ENCODE data around the gene GRAMD1C. TPM values are rescaled to one million over a fixed set of nuclear protein-coding genes. Genes with fewer than 3 reads are reported as not detected.

Gene GRAMD1C
- total RNA-seq, 1 experiment from 2014 or later, result 0.79 TPM

DNA sequence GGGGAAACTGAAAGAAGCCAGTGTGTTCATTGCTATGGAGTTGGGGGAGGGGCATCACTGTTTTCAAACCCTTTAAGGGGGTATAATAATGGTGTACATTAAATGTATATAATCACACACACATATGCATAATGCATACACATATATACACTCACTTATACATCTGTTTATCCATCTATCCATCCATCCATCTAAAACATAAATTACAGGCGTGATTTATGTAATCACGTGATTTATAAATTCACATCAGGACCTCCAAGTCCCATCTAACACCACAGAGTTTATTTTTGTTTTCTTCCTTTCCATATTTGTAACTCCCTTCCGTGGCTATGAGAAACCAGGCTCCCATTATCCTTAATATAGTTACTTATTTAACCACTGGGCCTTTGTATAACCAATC lies 39.8 kb downstream of the GRAMD1C start:
- Mint-ChIP-seq H3K4me3 (ENCODE audit: unreplicated experiment) (no peak overlapping the region), H3K9me3 (ENCODE audit: unreplicated experiment) (no peaks in the 10 kb centered on the region), H3K27ac (ENCODE audit: low read depth, unreplicated experiment) (no peak overlapping the region), H3K27me3 (ENCODE audit: insufficient read depth, unreplicated experiment) (no peaks in the 10 kb centered on the region), H3K4me1 (ENCODE audit: insufficient read depth, unreplicated experiment) (no peaks in the 10 kb centered on the region), H3K36me3 (ENCODE audit: insufficient read depth, unreplicated experiment) (no peaks in the 10 kb centered on the region)
- POLR2A ChIA-PET, result no interaction called here
- CTCF ChIA-PET, result no interaction called here
- DNase-seq (ENCODE audit: unreplicated experiment), result no peak
- BruUV-seq (replicated peaks), result no TSS peak
- TF ChIP-seq CTCF (IDR thresholded peaks at IDR 0.05; ENCODE audit: unreplicated experiment), result no peak
- intact Hi-C loops (cut with micrococcal nuclease), result no loop called here

GRCh38 chr3:113885050-113885449 lies 46.5 kb downstream of the GRAMD1C start:
- no peak for DNase-seq (ENCODE audit: unreplicated experiment)
- ChIA-PET CTCF (interaction anchor here (1.2 kb wide), 1 partner anchor 10 kb away, joined by 3 read pairs; no protein-coding TSS in a partner anchor), POLR2A (interaction anchor here (2.5 kb wide), 1 partner anchor 12 kb away, joined by 5 read pairs; no protein-coding TSS in a partner anchor)
- no peak overlapping the region for H3K27ac Mint-ChIP-seq (ENCODE audit: low read depth, unreplicated experiment)
- H3K4me3 Mint-ChIP-seq (ENCODE audit: unreplicated experiment), result no peak overlapping the region
- no peaks in the 10 kb centered on the region for H3K27me3 Mint-ChIP-seq (ENCODE audit: insufficient read depth, unreplicated experiment)
- no peaks in the 10 kb centered on the region for H3K36me3 Mint-ChIP-seq (ENCODE audit: insufficient read depth, unreplicated experiment)
- no peaks in the 10 kb centered on the region for H3K4me1 Mint-ChIP-seq (ENCODE audit: insufficient read depth, unreplicated experiment)
- no peaks in the 10 kb centered on the region for H3K9me3 Mint-ChIP-seq (ENCODE audit: unreplicated experiment)
- BruUV-seq (replicated peaks), result no TSS peak
- TF ChIP-seq CTCF (IDR thresholded peaks at IDR 0.05; ENCODE audit: unreplicated experiment), result no peak
- intact Hi-C loops (cut with micrococcal nuclease), result no loop called here

- ChIA-PET CTCF (interaction anchor here (0.7 kb wide), 1 partner anchor 50 kb away, joined by 3 read pairs; no protein-coding TSS in a partner anchor), POLR2A (no interaction called here)
- H3K9me3 Mint-ChIP-seq (ENCODE audit: unreplicated experiment), result no peaks in the 10 kb centered on the region
- H3K36me3 Mint-ChIP-seq (ENCODE audit: insufficient read depth, unreplicated experiment), result no peaks in the 10 kb centered on the region
- no TSS peak for BruUV-seq (replicated peaks)
- peak; percentile 11 for DNase-seq (ENCODE audit: unreplicated experiment)
- H3K27ac Mint-ChIP-seq (ENCODE audit: low read depth, unreplicated experiment), result no peak overlapping the region
- no peaks in the 10 kb centered on the region for H3K27me3 Mint-ChIP-seq (ENCODE audit: insufficient read depth, unreplicated experiment)
- H3K4me1 Mint-ChIP-seq (ENCODE audit: insufficient read depth, unreplicated experiment), result no peaks in the 10 kb centered on the region
- no peak overlapping the region for H3K4me3 Mint-ChIP-seq (ENCODE audit: unreplicated experiment)
- intact Hi-C loops (cut with micrococcal nuclease), result no loop called here
- no peak for TF ChIP-seq CTCF (IDR thresholded peaks at IDR 0.05; ENCODE audit: unreplicated experiment)
Measured at GRCh38 chr3:113890256-113890900, 51.8 kb downstream of the GRAMD1C start.

DNA sequence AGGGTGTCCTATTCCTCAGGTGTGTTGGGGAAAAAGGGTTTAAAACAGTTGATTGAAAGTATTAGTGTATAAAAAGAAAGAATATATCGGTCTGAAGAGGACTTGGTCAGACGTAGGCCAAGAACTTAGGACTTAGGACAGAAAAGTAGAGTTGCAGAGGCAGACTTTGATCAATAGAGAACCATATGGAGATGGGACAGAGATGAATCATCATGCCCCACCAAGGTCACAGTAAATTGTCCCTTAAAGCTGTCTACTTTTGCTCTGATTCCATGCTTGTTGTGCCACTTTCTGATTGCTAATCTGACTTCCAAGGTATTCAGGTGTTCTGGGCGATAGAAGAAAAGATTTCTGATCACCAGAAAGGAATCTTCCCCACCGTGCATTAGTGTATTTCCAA lies 56.3 kb downstream of the GRAMD1C start:
- no peak for TF ChIP-seq CTCF (IDR thresholded peaks at IDR 0.05; ENCODE audit: unreplicated experiment)
- Mint-ChIP-seq H3K4me1 (ENCODE audit: insufficient read depth, unreplicated experiment) (peaks cover 14% of the 10 kb centered on the region), H3K27ac (ENCODE audit: low read depth, unreplicated experiment) (no peak overlapping the region), H3K27me3 (ENCODE audit: insufficient read depth, unreplicated experiment) (no peaks in the 10 kb centered on the region), H3K9me3 (ENCODE audit: unreplicated experiment) (no peaks in the 10 kb centered on the region), H3K4me3 (ENCODE audit: unreplicated experiment) (no peak overlapping the region), H3K36me3 (ENCODE audit: insufficient read depth, unreplicated experiment) (no peaks in the 10 kb centered on the region)
- no TSS peak for BruUV-seq (replicated peaks)
- ChIA-PET POLR2A (interaction anchor here (0.8 kb wide), 1 partner anchor 380 kb away, joined by 4 read pairs; the partner anchor contains the start of gene SPICE1), CTCF (interaction anchor here (0.6 to 2.0 kb wide), 7 partner anchors 10 to 53 kb away, joined by 3 to 6 read pairs (median 4); no protein-coding TSS in a partner anchor)
- intact Hi-C loops (cut with micrococcal nuclease), result no loop called here
- no peak for DNase-seq (ENCODE audit: unreplicated experiment)
